HG03432 (cell line): ENCODE measurements around the gene HRH1.

Source experiments
- ATAC-seq: cut with Tn5 transposase; IDR thresholded peaks from one replicate; pipeline ENCODE4 v1.9.1; 2021; ENCODE audit warnings: mild to moderate bottlenecking, moderate library complexity; ENCODE audit not compliant: unreplicated experiment

Gene HRH1

GRCh38 chr3:11306817-11307589 lies 152.7 kb downstream of the HRH1 start:
- ATAC-seq, result peak; percentile 72

GRCh38 chr3:11307830-11308432 lies 153.6 kb downstream of the HRH1 start:
- no peak for ATAC-seq

GRCh38 chr3:11310258-11310657 lies 156.0 kb downstream of the HRH1 start:
- no peak for ATAC-seq

- no peak for ATAC-seq
Observed at GRCh38 chr3:11312166-11312565, 157.9 kb downstream of the HRH1 start.
